HG03521 (cell line): ENCODE measurements around the gene ADGRG6.

Experiments used
- ATAC-seq: cut with Tn5 transposase; IDR thresholded peaks from one replicate; pipeline ENCODE4 v1.9.1; 2021; ENCODE audit warnings: mild to moderate bottlenecking, moderate library complexity; ENCODE audit not compliant: unreplicated experiment

The ADGRG6 gene

DNA sequence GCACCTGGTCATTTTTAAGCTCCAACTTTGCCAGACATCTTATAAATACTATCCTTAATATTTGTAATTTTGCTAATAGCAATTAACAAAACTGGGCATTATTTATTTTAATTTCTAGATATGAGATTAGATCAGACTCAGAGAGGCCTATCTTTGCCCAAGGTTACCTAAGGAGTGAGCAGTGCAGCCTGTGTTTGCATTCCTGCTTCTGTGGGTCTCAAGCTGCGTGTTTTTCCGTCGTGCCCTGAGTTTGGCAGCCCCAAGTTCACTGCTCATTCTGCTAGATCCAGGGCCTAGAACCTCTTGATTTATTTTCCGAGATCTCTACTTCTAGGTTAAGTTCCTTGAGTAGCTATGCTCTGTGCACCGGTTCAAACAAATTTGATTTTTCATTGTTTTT lies 11.0 kb upstream of the ADGRG6 start:
- ATAC-seq, result no peak

DNA sequence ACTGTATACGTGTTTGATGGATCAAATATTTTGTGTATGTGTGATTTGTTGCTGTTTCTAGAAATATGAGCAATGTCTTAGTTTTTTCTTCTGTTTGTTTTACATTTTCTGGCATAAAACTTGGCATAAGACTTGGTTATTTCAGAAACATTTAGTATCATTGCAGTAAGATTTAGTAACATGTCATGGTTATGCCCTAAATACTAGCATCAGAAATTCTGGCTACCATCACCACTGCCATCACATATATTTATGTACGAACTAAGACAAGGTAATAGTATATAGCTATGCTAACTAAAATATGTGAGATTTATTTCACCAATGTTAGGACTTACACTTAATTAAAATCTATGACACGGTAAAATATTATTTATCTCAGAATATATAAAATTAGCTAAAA lies 10.3 kb upstream of the ADGRG6 start:
- ATAC-seq, result no peak

DNA sequence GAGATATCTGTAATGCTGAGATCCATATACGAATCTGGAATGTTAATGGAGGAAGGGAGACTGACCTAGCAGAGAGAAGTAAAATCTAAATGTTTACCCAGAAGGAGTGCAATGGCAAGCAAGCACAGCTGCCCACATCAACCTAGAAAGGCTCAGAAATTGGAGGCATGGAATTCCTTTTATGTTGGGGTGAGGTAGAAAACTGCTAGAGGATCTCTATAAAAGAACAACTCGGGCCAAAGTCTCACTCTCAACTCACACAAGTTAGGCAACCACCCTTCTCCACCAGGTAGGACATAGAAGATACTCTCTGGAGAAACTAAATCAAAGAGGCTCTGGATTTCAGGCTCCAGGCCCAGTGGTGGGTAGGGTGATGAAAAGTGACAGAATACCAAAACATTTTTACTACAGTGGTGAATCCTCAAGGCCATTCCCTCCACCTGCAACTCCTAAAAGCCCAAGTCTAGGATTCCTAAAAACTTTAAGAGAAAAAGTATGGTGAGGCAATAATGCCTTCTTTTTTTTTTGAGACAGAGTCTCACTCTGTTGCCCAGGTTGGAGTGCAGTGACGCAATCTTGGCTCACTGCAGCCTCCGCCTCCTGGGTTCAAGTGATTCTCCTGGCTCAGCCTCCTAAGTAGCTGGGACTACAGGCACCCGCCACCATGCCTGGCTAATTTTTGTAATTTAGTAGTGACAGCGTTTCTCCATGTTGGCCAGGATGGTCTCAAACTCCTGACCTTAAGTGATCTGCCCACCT lies 9.5 kb upstream of the ADGRG6 start:
- ATAC-seq, result no peak

DNA sequence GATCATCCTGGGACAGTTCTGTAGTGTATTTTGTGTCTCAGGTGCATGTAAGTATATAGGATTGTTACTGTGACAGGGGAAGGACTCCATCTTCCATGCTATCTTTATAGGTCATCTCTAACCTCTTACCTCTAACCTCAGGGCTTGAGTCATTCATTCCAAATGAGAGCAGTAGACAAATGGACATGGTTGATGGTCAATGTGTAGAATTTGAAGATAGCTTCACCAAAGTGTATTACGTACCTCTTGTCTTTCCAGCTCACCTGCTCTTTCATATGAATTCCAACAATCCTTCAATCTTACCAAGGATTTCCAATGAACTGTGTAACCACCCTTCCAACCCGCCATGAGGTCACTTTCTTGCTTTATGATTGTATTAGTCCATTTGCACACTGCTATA lies 8.7 kb upstream of the ADGRG6 start:
- no peak for ATAC-seq

DNA sequence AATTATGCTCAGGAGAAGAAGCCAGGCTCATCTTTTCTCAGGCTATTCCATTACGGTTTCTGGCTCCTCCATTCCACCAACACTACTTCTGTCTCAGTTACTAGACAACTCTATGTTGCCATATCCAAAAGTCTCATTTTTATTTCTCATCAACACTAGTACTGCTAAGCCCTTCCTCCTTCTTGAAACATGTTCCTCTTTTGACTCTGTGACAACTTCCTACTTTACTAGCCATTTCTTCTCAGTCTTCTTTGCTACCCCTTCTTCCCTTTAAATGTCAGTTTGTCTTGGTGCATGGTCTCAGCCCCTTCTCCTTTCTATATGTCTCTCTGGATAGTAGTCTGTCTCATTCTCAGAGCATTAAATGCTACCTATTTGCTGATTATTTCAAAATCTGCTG lies 7.1 kb upstream of the ADGRG6 start:
- no peak for ATAC-seq

DNA sequence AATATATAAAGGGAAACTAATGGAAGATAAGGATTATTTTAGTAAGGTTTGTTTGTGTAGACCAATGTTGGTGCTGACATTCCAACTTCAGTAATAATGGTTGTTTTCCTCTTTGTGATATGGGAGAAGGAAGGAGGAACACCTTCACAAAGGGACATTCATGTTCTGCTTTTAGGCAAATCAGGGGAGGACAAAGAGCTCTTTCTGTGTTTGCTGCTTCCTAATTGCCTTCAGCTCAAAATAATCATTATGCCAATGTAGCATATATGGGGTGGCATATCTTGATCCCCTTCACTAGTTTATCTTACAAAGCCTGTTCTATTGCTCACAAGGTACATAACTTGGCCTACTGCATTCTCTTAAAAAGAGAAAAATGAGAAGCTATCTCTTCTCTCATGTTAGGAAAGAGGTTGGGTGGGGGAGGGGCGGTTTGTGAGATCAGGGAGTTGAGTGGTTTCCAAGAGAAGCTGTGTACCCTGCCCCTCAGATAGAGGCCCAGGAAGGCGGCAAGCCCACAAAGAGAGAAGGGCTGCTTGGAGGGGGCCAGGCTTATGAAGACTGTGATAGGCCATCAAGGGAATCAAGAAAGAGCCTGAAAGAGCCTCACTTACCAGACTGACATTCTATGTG lies 4.7 kb upstream of the ADGRG6 start:
- no peak for ATAC-seq

DNA sequence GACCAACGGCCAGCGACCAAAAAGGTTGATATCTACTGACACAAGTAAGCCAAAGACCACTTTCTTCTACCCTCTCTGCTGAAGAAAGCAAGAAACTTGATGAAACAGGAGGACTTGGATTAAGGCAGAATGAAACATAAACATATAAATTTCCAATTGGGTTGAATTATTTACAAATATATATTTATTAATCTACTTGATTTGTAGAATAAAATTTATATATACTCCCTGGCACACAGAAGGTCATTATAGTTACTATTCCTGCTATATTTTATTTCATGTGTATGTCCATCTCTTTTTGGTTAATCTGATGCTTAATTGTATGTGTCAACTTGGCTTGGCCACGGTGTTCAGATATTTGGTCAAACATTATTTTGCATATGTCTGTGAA lies 4.2 kb upstream of the ADGRG6 start:
- ATAC-seq, result no peak

DNA sequence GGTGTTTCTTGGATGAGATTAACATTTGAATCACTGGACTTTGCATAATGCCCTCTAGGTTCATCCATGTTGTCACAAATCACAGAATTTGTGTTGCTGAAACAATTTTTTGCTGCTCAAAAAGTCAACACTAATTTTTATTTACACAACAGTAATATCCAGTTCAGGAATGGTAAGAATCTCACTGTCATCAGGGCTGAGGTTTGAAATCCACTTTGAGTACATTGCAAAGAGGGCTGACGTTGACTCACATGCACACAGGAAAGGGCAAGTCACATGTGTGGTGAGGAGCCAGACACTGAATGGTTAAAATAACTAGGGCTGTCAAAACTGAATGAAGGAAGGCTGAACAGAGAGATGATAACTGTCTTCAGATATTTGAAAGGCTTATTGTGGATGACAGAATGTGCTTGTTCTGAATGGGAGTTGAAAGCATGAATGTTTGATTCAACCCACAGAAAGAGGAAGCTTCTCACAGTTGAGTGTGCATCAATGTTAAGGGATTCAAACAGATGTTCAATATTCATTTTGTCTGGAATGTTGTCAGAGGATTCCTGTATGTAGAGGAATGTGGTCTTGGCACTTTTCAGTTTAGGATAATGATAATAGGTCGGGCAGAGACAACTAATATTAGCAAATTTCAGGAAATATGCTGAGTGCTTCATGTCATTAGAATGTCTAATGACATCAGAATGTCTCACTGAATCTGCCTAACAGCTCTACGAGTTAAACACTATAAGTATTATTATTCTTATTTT lies 3.6 kb upstream of the ADGRG6 start:
- no peak for ATAC-seq

DNA sequence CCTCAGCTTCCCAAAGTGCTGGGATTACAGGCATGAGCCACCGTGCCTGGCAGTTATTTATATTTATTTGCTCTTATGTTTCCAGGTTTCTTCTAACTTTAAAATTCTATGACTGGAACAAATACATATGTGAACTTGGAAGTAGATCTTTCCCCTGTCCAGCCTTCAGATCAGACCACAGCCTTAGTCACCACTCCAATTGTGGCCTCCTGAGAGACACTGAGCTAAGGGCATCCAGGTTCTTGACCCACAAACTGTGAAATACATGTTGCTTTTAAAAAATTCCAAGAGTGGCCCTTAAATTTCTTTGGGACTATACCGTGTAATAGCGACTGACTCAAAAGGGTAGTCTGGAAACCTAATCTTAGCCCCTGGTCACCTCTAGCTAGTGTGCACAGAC lies 1.5 kb upstream of the ADGRG6 start:
- ATAC-seq, result no peak

DNA sequence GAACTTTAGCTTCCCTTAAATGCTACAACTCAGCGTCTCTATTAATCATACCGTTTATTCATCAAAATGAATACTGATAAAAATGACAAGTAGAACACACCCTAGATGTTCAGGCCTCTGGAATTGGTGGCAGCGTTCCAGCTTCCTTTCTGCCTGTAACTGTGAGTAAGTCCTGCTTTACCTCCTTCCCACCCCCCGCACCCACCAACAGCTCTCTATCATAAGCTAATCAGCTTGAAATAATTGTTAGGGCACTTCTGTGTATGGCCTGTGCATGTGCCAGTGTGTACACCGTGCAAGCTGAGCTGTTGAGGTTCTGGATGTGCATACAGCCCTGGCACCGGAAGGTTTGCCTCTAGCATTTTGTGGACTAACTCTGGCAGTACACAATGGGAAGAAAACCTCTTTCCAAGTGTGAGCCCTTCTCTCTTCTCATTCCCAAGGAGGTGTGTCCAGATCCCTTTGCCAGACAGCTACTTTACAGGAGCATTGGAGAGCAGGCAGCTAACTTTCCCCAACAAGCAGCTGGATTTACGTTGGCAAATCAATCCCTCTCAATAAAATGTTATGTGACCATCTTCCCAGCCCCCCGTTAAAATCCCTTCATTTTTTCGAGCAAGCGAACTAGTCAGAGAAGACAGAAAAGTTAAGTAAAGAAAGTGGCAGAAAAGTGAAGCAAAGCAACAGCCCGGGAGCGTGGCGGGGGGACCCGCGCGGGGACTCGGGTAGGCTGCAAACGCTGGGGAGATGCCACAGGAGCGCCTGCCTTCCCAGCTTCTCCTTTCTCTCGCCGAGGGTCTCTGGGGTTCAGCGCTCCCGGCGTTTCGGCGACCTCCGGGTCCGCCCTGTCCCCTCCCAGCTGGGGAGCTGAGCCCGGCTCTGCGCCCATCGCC lies 803 bp upstream of the ADGRG6 start:
- peak; percentile 7 for ATAC-seq

DNA sequence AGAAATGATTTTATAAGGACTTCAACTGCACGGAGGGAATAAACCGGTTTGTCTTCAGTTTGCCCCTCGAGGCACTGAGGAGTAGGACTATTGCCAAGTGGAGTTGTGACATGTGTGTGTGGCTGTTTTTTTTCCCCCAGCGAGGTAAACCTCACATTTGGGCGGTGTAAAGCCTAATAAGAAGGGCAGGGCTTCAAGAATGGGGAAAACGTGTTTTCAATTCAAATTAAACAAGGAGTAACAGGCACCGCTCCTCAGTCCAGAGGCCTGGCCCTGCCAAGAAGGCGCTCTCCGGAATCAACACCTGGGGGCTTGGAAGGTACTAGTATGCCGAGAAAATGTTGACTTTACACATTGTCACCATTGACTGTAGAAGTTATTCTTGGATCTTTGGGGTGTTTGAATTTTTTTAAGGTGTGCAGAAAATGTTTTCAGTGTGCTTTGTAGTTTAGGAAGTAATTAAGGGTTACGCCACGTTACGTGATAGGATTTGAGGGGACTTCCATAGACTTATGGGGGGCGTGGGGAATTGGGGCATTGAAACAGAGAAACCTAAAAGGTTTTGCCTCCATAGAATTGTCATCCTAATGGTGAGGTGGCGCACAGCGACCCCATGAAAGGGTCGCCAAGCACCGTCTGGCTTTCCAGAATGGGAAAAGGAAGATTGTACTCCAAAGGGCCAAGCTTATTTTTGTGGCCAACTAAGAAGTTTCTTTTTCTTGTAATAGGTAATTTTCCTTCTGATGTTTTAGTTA lies 791 bp downstream of the ADGRG6 start:
- ATAC-seq, result no peak

DNA sequence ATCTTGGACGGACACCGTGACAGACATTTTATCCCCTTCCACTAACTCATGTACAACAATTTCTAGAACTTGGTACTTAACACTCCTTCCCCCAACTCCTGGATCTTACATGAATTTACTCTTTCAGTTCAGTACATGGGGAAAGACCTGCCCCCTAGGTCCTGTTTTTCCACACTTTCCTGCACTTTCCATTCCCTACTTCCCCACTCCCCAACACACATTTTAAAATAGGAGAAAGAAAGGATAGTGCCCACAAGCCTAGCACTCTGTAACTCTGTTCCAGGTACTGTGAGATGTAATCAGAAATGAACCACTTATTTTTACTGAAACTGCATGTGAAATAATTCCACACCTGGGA lies 1.3 kb downstream of the ADGRG6 start:
- no peak for ATAC-seq

DNA sequence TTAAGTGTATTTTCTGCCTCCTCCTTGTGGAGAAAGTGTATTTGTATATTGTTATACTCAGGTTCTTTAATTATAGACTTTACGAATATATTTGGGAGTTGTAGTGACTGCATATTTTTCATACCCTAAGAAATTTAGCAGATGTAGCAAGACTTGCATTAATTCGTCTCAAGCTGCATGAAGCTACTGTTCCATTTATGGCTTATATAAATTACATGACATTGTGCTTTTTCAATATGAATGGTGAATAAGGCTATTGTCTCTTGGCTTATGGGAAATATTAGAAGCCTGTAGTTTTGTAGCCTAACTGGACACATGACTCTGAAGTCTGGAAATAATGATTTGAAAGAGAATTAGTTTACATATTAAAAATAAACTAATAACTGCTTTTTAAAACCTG lies 2.4 kb downstream of the ADGRG6 start:
- ATAC-seq, result no peak

DNA sequence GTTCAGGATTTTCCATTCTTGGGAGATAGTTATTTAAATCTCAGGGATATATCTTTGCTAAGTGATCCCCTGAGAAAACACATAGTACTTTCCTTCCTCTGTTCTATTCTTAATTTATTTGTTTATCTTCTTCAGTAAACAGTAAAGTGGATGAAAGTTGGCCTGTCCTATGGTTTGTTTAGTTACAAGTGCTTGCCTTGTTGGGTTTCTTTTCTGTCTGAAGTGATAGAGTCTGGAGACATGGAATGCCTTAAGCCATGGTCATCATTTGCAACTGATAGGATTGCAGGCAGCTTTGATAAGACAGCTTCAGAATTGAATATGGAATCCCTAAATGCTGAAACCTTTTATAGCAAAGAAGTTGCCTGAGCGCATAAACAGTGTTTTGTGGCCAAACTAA lies 4.9 kb downstream of the ADGRG6 start:
- no peak for ATAC-seq

DNA sequence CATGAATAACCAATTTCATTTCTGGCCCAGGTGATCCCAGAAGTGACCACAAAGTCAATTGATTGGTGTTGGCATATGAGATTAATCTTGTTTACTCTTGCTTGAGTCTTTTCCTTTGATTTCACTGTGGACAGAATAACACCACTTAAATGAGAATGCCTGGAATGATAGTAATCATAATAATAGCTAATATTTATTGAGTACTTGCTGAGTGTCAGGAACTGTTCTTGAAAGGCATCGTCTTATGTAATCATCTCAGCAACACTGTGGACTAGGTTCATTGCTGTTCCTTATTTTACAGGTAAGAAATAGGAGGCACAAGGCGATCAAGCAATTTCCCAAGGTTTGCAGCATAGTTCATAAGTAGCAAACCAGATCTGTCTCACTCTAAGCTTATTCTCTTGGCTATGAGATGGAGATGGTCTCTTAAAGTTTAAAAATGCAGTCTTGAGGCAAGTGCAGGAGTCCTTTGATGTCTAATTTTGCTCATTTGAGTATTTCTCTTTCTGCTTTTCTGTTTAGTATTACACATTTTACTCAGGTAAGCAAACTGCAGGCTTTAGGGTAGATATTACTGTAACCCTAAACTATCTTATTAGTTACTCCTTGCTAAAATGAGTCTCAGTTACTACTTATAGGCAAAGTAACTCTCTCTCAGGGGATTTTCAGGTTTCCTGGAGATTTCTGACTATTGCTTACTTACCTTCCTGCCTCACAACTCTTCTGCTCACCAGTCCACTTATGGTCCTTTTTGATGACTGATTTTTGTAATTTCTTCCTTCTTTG lies 6.3 kb downstream of the ADGRG6 start:
- no peak for ATAC-seq

DNA sequence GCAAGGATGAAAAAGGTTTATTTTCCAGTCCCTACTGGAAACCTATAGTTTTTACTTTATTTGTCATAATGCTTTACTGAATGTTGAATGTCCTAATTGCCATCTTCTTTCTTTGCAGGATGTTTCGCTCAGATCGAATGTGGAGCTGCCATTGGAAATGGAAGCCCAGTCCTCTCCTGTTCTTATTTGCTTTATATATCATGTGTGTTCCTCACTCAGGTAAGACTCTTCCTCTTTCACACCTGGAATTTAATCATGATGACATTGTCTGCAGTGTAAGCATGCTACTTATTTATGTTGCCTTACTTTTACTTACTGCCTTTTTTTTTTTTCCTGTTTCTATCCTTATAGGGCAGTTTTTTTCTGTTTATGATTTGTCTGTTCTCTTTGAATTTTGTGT lies 7.6 kb downstream of the ADGRG6 start:
- ATAC-seq, result no peak

DNA sequence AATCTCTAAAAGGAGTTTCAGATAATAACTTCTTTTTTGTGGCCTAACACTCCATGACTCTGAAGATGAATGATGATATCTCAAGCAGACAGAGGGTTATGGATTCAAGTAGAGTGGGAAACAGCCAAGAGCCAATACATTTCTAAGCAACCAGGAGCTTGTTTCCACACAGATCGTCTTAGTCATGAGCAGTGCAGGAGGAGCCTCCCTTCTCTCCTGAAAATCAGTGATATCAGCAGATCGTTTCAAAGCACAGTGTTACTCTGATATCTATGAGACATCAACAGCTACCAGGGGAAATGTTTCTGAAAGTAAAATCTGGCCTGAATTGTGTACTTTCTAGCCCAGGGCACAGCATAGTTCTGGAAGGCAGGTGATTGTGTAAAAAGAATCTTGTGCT lies 11.5 kb downstream of the ADGRG6 start:
- ATAC-seq, result no peak

DNA sequence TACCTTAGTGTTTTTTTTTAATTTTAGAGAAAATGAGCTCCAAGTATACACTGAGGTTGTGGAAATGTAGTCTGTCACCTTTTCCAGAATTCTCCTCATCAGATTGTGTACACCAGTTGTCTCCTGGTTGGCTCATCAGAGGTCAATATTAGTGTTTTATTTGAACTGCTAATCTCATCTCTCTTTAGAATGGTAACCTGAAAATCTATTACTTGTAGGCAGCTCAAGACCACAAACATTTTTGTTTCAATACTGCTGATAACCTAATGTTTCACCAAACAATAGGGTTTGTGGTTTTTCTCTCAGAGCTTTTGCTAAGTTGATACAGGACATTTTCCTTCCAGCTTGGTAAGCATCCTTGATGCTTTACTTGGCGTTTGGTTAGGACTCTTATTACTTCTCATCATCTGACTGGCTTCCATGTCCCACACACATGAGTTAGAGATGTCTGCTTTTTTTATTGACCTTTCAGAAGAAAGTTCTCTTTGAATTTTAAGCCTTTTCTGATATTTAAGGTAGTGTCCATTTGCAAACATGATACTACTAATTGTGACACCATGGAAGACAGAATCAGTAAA lies 15.1 kb downstream of the ADGRG6 start:
- ATAC-seq, result no peak

DNA sequence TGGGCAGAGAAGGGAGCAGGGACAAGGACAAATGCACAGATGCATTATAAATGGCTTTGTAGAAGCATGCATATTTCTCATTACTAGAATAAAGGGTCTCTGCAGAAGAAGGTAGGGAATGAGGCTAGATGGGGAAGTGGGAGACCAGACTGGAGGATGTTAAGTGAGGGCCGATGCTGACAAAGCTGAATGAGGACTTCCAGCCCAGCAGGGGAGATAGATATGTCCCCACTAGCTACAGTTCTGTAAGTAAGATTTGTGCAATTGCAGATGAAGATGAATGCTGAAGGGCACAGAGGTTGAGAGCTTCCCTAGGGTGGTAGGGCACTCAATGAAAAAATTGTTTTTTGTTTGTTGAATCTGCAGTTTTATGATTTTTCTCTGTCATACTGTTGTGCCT lies 16.9 kb downstream of the ADGRG6 start:
- ATAC-seq, result no peak
